Measurements from ENCODE around the gene VPS36.

GRCh38 chr13:52378312-52378711 is 72.1 kb downstream of the VPS36 start:
- TF ChIP-seq, protein P1, sequence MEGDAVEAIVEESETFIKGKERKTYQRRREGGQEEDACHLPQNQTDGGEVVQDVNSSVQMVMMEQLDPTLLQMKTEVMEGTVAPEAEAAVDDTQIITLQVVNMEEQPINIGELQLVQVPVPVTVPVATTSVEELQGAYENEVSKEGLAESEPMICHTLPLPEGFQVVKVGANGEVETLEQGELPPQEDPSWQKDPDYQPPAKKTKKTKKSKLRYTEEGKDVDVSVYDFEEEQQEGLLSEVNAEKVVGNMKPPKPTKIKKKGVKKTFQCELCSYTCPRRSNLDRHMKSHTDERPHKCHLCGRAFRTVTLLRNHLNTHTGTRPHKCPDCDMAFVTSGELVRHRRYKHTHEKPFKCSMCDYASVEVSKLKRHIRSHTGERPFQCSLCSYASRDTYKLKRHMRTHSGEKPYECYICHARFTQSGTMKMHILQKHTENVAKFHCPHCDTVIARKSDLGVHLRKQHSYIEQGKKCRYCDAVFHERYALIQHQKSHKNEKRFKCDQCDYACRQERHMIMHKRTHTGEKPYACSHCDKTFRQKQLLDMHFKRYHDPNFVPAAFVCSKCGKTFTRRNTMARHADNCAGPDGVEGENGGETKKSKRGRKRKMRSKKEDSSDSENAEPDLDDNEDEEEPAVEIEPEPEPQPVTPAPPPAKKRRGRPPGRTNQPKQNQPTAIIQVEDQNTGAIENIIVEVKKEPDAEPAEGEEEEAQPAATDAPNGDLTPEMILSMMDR (conservative IDR thresholded peaks at IDR 0.05; ENCODE audit: low read length): no peak
- no peak for TF ChIP-seq EZH2phosphoT487 (IDR thresholded peaks at IDR 0.05; ENCODE audit: borderline replicate concordance, low read depth, low read length)

Data from OCI-LY7 (cell line).